ENCODE data around the gene ADAMTSL3.

DNA sequence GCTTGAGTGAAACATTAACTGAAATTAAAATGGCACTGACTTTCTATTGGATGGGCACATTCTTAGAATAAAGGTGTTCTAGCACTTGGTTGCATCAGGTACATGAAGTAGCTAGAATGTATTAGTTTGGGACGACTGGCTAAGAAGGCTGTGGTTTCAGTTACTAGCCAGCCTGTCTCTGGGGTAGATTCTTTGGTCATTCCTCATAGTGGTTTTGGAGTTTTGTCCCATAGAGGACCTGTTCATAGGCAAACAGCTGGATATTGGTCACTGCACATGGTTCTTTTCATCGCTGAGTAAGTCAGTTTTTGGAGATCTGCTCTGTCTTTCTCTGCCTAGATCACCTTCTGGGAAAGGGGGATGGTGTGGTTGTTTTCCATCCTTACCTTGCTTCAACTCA lies 55.3 kb downstream of the ADAMTSL3 start:
- no peak for TF ChIP-seq CTCF (IDR thresholded peaks at IDR 0.05)
- no peak for TF ChIP-seq MAX (CRISPR knock-in tag; IDR thresholded peaks at IDR 0.05)
